Measurements from ENCODE around the gene EPS8L2.

The EPS8L2 gene

DNA sequence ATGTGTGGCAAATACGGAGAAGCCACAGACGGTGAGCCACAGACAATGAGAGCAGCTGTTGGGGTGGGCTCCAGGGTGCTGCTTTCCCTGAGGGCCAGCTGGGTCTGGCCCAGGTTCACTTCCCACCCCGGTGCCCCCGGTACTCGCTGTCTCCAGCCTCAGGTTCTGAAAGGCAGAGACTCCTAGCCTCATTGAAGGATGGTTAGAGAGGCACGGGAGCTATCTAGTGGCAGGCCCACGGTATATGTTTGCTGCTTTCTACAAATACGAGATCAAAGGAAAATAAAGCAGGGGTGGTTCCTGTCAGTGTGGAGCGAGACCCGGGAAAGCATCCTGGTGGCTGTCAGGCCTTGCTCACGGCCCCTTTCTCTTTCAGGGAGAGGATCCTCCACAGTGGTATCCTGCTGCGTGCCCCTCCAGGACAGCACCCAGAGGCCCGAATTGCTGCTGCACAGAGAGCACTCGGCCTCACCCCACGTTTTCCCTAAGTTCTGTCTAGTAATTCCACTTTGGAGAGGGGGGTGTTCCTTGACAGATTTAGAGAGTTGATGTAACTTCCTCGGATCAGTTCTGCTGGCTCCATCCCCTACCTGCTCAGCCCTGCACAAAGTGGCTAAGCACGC is 7.4 kb upstream of the EPS8L2 start:
- H3K27ac ChIP-seq (ENCODE audit: extremely low read depth, low read depth, low read length) = no peak overlapping the region

DNA sequence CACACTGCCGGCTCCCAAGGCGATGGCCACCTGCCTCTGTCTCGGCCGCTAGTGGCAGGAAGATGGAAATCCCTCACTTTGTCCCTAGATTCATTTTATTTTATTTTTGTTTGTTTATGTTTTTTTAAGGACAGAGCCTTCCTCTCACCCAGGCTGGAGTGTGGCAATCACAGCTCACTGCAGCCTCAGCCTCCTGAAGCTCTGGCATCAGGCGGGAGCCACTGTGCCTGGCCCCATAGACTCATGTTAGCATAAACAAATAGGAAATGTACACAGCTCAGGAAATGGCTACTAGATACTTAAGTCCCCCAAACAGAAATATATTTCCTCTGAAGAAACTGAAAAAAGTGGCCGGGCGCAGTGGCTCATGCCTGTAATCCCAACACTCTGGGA is 6.9 kb upstream of the EPS8L2 start:
- TF ChIP-seq, protein P1, sequence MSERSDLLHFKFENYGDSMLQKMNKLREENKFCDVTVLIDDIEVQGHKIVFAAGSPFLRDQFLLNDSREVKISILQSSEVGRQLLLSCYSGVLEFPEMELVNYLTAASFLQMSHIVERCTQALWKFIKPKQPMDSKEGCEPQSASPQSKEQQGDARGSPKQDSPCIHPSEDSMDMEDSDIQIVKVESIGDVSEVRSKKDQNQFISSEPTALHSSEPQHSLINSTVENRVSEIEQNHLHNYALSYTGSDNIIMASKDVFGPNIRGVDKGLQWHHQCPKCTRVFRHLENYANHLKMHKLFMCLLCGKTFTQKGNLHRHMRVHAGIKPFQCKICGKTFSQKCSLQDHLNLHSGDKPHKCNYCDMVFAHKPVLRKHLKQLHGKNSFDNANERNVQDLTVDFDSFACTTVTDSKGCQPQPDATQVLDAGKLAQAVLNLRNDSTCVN (tag by site-specific recombination; optimal IDR thresholded peaks at IDR 0.05) = no peak
- TF ChIP-seq FEZF1 (tag by site-specific recombination; IDR thresholded peaks at IDR 0.05) (no peak), ZNF274 (IDR thresholded peaks at IDR 0.05; ENCODE audit: low read length) (no peak), ZNF274 (tag by site-specific recombination; IDR thresholded peaks at IDR 0.05; ENCODE audit: borderline replicate concordance) (no peak), ZEB2 (tag by site-specific recombination; IDR thresholded peaks at IDR 0.05) (no peak), KLF9 (tag by site-specific recombination; IDR thresholded peaks at IDR 0.05; ENCODE audit: low read depth) (no peak), ZNF311 (tag by site-specific recombination; IDR thresholded peaks at IDR 0.05; ENCODE audit: borderline replicate concordance) (no peak), ZBTB48 (tag by site-specific recombination; IDR thresholded peaks at IDR 0.05) (no peak), ZNF664 (tag by site-specific recombination; IDR thresholded peaks at IDR 0.05) (no peak), PRDM1 (tag by site-specific recombination; IDR thresholded peaks at IDR 0.05) (no peak), ZNF654 (tag by site-specific recombination; IDR thresholded peaks at IDR 0.05; ENCODE audit: low read depth) (no peak)
- TF ChIP-seq, protein P2, sequence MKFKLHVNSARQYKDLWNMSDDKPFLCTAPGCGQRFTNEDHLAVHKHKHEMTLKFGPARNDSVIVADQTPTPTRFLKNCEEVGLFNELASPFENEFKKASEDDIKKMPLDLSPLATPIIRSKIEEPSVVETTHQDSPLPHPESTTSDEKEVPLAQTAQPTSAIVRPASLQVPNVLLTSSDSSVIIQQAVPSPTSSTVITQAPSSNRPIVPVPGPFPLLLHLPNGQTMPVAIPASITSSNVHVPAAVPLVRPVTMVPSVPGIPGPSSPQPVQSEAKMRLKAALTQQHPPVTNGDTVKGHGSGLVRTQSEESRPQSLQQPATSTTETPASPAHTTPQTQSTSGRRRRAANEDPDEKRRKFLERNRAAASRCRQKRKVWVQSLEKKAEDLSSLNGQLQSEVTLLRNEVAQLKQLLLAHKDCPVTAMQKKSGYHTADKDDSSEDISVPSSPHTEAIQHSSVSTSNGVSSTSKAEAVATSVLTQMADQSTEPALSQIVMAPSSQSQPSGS (tag by site-specific recombination; IDR thresholded peaks at IDR 0.05; ENCODE audit: low read depth) = no peak
- TF ChIP-seq, protein P3, sequence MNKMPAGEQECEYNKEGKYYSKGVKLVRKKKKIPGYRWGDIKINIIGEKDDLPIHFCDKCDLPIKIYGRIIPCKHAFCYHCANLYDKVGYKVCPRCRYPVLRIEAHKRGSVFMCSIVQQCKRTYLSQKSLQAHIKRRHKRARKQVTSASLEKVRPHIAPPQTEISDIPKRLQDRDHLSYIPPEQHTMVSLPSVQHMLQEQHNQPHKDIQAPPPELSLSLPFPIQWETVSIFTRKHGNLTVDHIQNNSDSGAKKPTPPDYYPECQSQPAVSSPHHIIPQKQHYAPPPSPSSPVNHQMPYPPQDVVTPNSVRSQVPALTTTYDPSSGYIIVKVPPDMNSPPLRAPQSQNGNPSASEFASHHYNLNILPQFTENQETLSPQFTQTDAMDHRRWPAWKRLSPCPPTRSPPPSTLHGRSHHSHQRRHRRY (tag by site-specific recombination; IDR thresholded peaks at IDR 0.05) = no peak
- Histone ChIP-seq H3K36me3 (ENCODE audit: control insufficient read depth in 2 of 2, insufficient read depth in 1 of 2, low read length in 2 of 2) (peaks cover 0 to 43% of the 10 kb centered on the region in 2 experiments; a peak in 1 of 3 replicates), H3K27ac (ENCODE audit: extremely low read depth, low read depth, low read length) (no peak overlapping the region), H3K9me3 (ENCODE audit: control insufficient read depth, insufficient read depth, low read depth, low read length) (no peaks in the 10 kb centered on the region), H3K4me3 (ENCODE audit: low read depth, low read length) (no peak overlapping the region), H3K4me1 (ENCODE audit: control insufficient read depth, insufficient read depth, low read length) (no peaks in the 10 kb centered on the region)
- CTCF ChIA-PET = interaction anchor here (1.2 kb wide), 1 partner anchor 23 kb away, joined by 4 read pairs; no protein-coding TSS in a partner anchor
- POLR2A ChIA-PET = no interaction called here

More for the DNA sequence above, 7.4 kb upstream of the EPS8L2 start:
- no peak overlapping the region for H3K4me3 ChIP-seq (ENCODE audit: low read depth, low read length)
- peaks cover 0 to 40% of the 10 kb centered on the region in 2 experiments; a peak in 1 of 3 replicates for H3K36me3 ChIP-seq (ENCODE audit: control insufficient read depth in 2 of 2, insufficient read depth in 1 of 2, low read length in 2 of 2)
- TF ChIP-seq ZNF701 (tag by site-specific recombination; IDR thresholded peaks at IDR 0.05) = no peak
- no peak for TF ChIP-seq ZNF837 (tag by site-specific recombination; IDR thresholded peaks at IDR 0.05)
- no peak for TF ChIP-seq ZBTB17 (tag by site-specific recombination; IDR thresholded peaks at IDR 0.05)
- no peak for TF ChIP-seq YY2 (tag by site-specific recombination; IDR thresholded peaks at IDR 0.05)
- TF ChIP-seq ZNF785 (tag by site-specific recombination; IDR thresholded peaks at IDR 0.05) = no peak
- no peak for TF ChIP-seq ZNF175 (tag by site-specific recombination; IDR thresholded peaks at IDR 0.05)
- no peak for TF ChIP-seq KLF10 (tag by site-specific recombination; IDR thresholded peaks at IDR 0.05)
- TF ChIP-seq, protein P4, sequence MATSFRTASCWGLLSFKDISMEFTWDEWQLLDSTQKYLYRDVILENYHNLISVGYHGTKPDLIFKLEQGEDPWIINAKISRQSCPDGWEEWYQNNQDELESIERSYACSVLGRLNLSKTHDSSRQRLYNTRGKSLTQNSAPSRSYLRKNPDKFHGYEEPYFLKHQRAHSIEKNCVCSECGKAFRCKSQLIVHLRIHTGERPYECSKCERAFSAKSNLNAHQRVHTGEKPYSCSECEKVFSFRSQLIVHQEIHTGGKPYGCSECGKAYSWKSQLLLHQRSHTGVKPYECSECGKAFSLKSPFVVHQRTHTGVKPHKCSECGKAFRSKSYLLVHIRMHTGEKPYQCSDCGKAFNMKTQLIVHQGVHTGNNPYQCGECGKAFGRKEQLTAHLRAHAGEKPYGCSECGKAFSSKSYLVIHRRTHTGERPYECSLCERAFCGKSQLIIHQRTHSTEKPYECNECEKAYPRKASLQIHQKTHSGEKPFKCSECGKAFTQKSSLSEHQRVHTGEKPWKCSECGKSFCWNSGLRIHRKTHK (tag by site-specific recombination; IDR thresholded peaks at IDR 0.05) = no peak
- H3K9me3 ChIP-seq (ENCODE audit: control insufficient read depth, insufficient read depth, low read depth, low read length) = no peaks in the 10 kb centered on the region
- POLR2A ChIA-PET = no interaction called here
- no peaks in the 10 kb centered on the region for H3K4me1 ChIP-seq (ENCODE audit: control insufficient read depth, insufficient read depth, low read length)
- CTCF ChIA-PET = interaction anchor here (1.2 kb wide), 1 partner anchor 23 kb away, joined by 4 read pairs; no protein-coding TSS in a partner anchor
